Fibroblast of lung (primary cell): Measurements from ENCODE around the gene TMEM43. TPM values are rescaled to one million over a fixed set of nuclear protein-coding genes. Genes with fewer than 3 reads are reported as not detected.

Experiments used
- DNase-seq, 2 donors: peaks; one replicate each; pipeline versions ENCODE4 v3.0.0 to v3.0.0-alpha.2; 2010; ENCODE audit warnings: low read depth in 2 of 2
- H2AFZ ChIP-seq: 2 replicates; pipeline ENCODE4 v1.5.1; 2012; ENCODE audit warnings: low read length, control low read depth, inconsistent platforms
- H3K27ac ChIP-seq: 2 replicates; pipeline ENCODE4 v1.5.1; 2011; ENCODE audit warnings: low read length, control low read depth; ENCODE audit not compliant: insufficient read depth
- H3K27me3 ChIP-seq: 2 replicates; pipeline ENCODE4 v1.5.1; 2011; ENCODE audit warnings: mild to moderate bottlenecking, low read length; ENCODE audit not compliant: control insufficient read depth, insufficient read depth
- H3K36me3 ChIP-seq: 2 replicates; pipeline ENCODE4 v1.5.1; 2011; ENCODE audit warnings: low read length; ENCODE audit not compliant: control insufficient read depth, insufficient read depth
- H3K4me1 ChIP-seq: 2 replicates; pipeline ENCODE4 v1.5.1; 2011; ENCODE audit warnings: low read length; ENCODE audit not compliant: control insufficient read depth, insufficient read depth; ENCODE audit errors: extremely low read depth
- H3K4me2 ChIP-seq: 2 replicates; pipeline ENCODE4 v1.5.1; 2011; ENCODE audit warnings: low read length, control low read depth; ENCODE audit not compliant: insufficient read depth; ENCODE audit errors: extremely low read depth
- H3K4me3 ChIP-seq, 4 experiments: fragments of 200-600 bp in 1 of 4; sonication (generic) in 1 of 4; replicated peaks in 1 of 4; 2 replicates each; pipeline ENCODE4 v1.5.1; 2011 to 2016; ENCODE audit warnings: low read length in 4 of 4, low read depth in 3 of 4, mild to moderate bottlenecking in 3 of 4, control low read depth in 2 of 4, inconsistent platforms in 1 of 4, mixed read lengths in 1 of 4; ENCODE audit not compliant: insufficient read depth in 1 of 4; ENCODE audit errors: control extremely low read depth in 1 of 4
- H3K79me2 ChIP-seq: 2 replicates; pipeline ENCODE4 v1.5.1; 2012; ENCODE audit warnings: mild to moderate bottlenecking, low read length, inconsistent platforms; ENCODE audit not compliant: control insufficient read depth, insufficient read depth
- H3K9ac ChIP-seq: 2 replicates; pipeline ENCODE4 v1.5.1; 2011; ENCODE audit warnings: mild to moderate bottlenecking, low read length, control low read depth; ENCODE audit not compliant: insufficient read depth
- H3K9me3 ChIP-seq: 2 replicates; pipeline ENCODE4 v1.5.1; 2012; ENCODE audit warnings: low read depth, low read length; ENCODE audit not compliant: control insufficient read depth, insufficient read depth
- H4K20me1 ChIP-seq: 2 replicates; pipeline ENCODE4 v1.5.1; 2011; ENCODE audit warnings: low read length; ENCODE audit not compliant: control insufficient read depth, insufficient read depth; ENCODE audit errors: extremely low read depth
- CTCF ChIP-seq, 2 donors: IDR thresholded peaks in 1 of 2; conservative IDR thresholded peaks in 1 of 2; 1 replicate in 1 of 2; 2 replicates in 1 of 2; pipeline ENCODE4 v1.5.1; 2011 to 2012; ENCODE audit warnings: low read length in 2 of 2, control low read depth in 1 of 2, inconsistent platforms in 1 of 2, low read depth in 1 of 2, mild to moderate bottlenecking in 1 of 2
- EZH2 ChIP-seq: IDR thresholded peaks from 2 replicates; pipeline ENCODE4 v1.5.1; 2012; ENCODE audit warnings: low read length, control low read depth, mild to moderate bottlenecking; ENCODE audit errors: missing control alignments
- polyA plus RNA-seq, 2 donors: library from polyadenylated mRNA; depleted of rRNA in 1 of 2; stranded (reverse) in 1 of 2; unstranded in 1 of 2; fragments of >200 nt; gene quantifications; 2 replicates each; pipeline ENCODE4 v1.2.1, GENCODE V29; 2011 to 2012; ENCODE audit warnings: missing spikeins in 1 of 2
- total RNA-seq: library from RNA; depleted of rRNA; stranded (reverse); fragments of >200 nt; gene quantifications from 2 replicates; pipeline ENCODE4 v1.2.1, GENCODE V29; 2014

Gene TMEM43
- total and polyA plus RNA-seq, 2 donors (not counting 1 experiment from before 2014, with no cell fraction given), result 114 to 180 TPM

GRCh38 chr3:14183015-14183577 lies 58.2 kb downstream of the TMEM43 start:
- Histone ChIP-seq H3K9ac (no peak overlapping the region), H3K79me2 (peaks cover 14% of the 10 kb centered on the region), H3K4me1 (no peaks in the 10 kb centered on the region), H3K4me3 (no peak overlapping the region), H3K36me3 (peaks cover 3% of the 10 kb centered on the region), H3K27me3 (no peaks in the 10 kb centered on the region), H3K27ac (no peak overlapping the region), H3K4me2 (no peak overlapping the region), H4K20me1 (no peaks in the 10 kb centered on the region), H3K9me3 (no peaks in the 10 kb centered on the region), H2AFZ (no peak overlapping the region)
- no peak for DNase-seq
- no peak for TF ChIP-seq CTCF (conservative IDR thresholded peaks at IDR 0.05 in 1 of 2, IDR thresholded peaks at IDR 0.05 in 1 of 2; ENCODE audit: low read depth in 1 of 2, low read length in 2 of 2)
- no peak for TF ChIP-seq EZH2

- peaks cover 3% of the 10 kb centered on the region for H3K36me3 ChIP-seq
- no peak for DNase-seq
- H3K27me3 ChIP-seq, result no peaks in the 10 kb centered on the region
- H3K27ac ChIP-seq, result no peak overlapping the region
- no peak overlapping the region for H3K9ac ChIP-seq
- H4K20me1 ChIP-seq, result no peaks in the 10 kb centered on the region
- H3K4me1 ChIP-seq, result no peaks in the 10 kb centered on the region
- H3K9me3 ChIP-seq, result no peaks in the 10 kb centered on the region
- H3K4me3 ChIP-seq, result no peak overlapping the region
- H3K4me2 ChIP-seq, result no peak overlapping the region
- H3K79me2 ChIP-seq, result peaks cover 2% of the 10 kb centered on the region
- TF ChIP-seq EZH2 (no peak), CTCF (conservative IDR thresholded peaks at IDR 0.05 in 1 of 2, IDR thresholded peaks at IDR 0.05 in 1 of 2; ENCODE audit: low read depth in 1 of 2, low read length in 2 of 2) (no peak)
- no peak overlapping the region for H2AFZ ChIP-seq
These were observed 62.1 kb downstream of the TMEM43 start for GRCh38 chr3:14186854-14187458.

GRCh38 chr3:14188041-14188754 lies 63.3 kb downstream of the TMEM43 start:
- H4K20me1 ChIP-seq, result no peaks in the 10 kb centered on the region
- no peak overlapping the region for H3K9ac ChIP-seq
- H3K79me2 ChIP-seq, result peaks cover 2% of the 10 kb centered on the region
- no peak overlapping the region for H3K4me3 ChIP-seq
- no peak for TF ChIP-seq EZH2
- no peak for TF ChIP-seq CTCF (conservative IDR thresholded peaks at IDR 0.05 in 1 of 2, IDR thresholded peaks at IDR 0.05 in 1 of 2; ENCODE audit: low read depth in 1 of 2, low read length in 2 of 2)
- no peaks in the 10 kb centered on the region for H3K27me3 ChIP-seq
- H3K27ac ChIP-seq, result no peak overlapping the region
- no peaks in the 10 kb centered on the region for H3K4me1 ChIP-seq
- no peaks in the 10 kb centered on the region for H3K9me3 ChIP-seq
- no peak overlapping the region for H3K4me2 ChIP-seq
- H2AFZ ChIP-seq, result no peak overlapping the region
- H3K36me3 ChIP-seq, result peaks cover 3% of the 10 kb centered on the region
- no peak for DNase-seq
